Measurements from ENCODE around the gene AKT1. TPM values are rescaled to one million over a fixed set of nuclear protein-coding genes. Genes with fewer than 3 reads are reported as not detected.
"Not testable (repeated sequence)": the region's sequence is repeated elsewhere in the genome, so short reads cannot be mapped to it uniquely, and the experiment has no call there.

Gene AKT1
- polyA plus RNA-seq, 2 of the 4 experiments (the other 2 are of a cell fraction): 70.2 to 93.8 TPM

DNA sequence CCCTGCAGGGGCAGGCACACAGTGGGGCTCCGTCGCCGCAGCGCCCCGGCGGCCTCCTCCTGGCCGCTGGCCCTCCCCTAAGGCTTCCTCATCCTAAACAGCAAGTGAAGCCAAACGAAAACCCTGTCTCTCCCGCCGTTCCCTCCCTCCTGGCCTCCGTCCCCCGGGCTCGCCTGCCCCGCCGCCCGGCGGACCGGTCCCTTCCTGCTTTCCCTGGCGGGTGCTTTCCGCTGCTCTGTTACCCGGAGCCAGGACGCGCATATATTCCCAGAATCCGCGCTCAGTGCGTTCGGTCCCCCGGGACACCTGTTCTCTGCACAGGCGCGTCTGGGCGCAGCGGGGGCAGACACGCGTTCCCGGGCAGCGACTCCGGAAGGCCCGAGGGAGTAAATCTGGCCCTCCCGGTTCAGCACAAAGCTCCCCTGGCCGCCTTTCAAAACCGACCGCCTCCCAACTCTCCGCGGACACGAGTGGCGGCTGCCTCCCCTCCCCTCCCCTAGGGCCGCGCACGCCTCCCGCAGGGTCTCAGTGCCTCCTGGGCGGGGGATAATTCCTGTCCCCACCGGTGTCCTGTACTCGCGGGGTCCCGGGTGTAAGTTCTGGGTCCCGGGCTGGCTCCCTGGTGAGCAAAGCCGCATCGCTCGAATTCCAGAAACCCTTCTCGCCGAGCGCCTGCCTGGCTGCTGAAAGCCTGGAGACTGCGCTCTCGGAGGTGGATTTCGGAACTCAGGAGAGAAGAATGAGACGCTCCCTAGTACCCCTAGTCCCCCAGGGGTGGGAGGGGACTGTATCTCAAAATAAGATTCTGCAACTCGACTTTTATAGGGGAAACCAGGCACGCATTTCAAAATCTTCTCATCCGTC is 48.1 kb upstream of the AKT1 start (continued):
- TF ChIP-seq ATOH8 (CRISPR knock-in tag; IDR thresholded peaks at IDR 0.05; ENCODE audit: low read depth): no peak
- no peak for TF ChIP-seq NFE2L2 (conservative IDR thresholded peaks at IDR 0.05; ENCODE audit: low read length)

GRCh38 chr14:104843006-104843405 is 47.5 kb upstream of the AKT1 start:
- TF ChIP-seq HOXB13 (CRISPR knock-in tag; IDR thresholded peaks at IDR 0.05; ENCODE audit: low read depth) (no peak), TP53 (CRISPR knock-in tag; IDR thresholded peaks at IDR 0.05) (no peak), CHD4 (IDR thresholded peaks at IDR 0.05; ENCODE audit: borderline replicate concordance) (no peak), RNF2 (IDR thresholded peaks at IDR 0.05; ENCODE audit: borderline replicate concordance, low read depth) (no peak)
- H3K9me3 ChIP-seq: peaks cover 4% of the 10 kb centered on the region; the same call in 2 of the 3 replicates
- 35% methylated on average over 4 of the region's 13 CpGs for WGBS (ENCODE audit: missing lambda C conversion rate)
- no peak overlapping the region for H3K4me3 ChIP-seq
- no peak; a peak in 1 of 6 replicates for ATAC-seq
- 0 out of 3 replicates have a peak, but pooled peaks cover 5% of the 10 kb centered on the region for H3K4me1 ChIP-seq
- CTCF ChIA-PET: interaction anchor here (1.3 to 2.3 kb wide), 2 partner anchors 17 to 54 kb away, joined by 3 to 10 read pairs; no protein-coding TSS in a partner anchor
- no peak for FAIRE-seq
- H3K4me2 ChIP-seq: no peak overlapping the region
- no peak overlapping the region for H3K27ac ChIP-seq
- no peak for DNase-seq (ENCODE audit: low read depth in 1 of 2, low spot score in 1 of 2)
- POLR2A ChIA-PET: no interaction called here

GRCh38 chr14:104841730-104842129 is 46.2 kb upstream of the AKT1 start:
- DNase-seq (ENCODE audit: low read depth in 1 of 2, low spot score in 1 of 2) (no peak), ATAC-seq (no peak), FAIRE-seq (no peak)
- no peak for TF ChIP-seq JUN (IDR thresholded peaks at IDR 0.05)
- TF ChIP-seq JUNB (IDR thresholded peaks at IDR 0.05): no peak
- TF ChIP-seq, protein P1, sequence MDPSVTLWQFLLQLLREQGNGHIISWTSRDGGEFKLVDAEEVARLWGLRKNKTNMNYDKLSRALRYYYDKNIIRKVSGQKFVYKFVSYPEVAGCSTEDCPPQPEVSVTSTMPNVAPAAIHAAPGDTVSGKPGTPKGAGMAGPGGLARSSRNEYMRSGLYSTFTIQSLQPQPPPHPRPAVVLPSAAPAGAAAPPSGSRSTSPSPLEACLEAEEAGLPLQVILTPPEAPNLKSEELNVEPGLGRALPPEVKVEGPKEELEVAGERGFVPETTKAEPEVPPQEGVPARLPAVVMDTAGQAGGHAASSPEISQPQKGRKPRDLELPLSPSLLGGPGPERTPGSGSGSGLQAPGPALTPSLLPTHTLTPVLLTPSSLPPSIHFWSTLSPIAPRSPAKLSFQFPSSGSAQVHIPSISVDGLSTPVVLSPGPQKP (IDR thresholded peaks at IDR 0.05; ENCODE audit: low read depth, low read length): no peak
- TF ChIP-seq CBX8 (IDR thresholded peaks at IDR 0.05): no peak
- no peak for TF ChIP-seq ZC3H11A (IDR thresholded peaks at IDR 0.05)
- no peak for TF ChIP-seq EHMT2 (IDR thresholded peaks at IDR 0.05; ENCODE audit: low read depth)
- no peak for TF ChIP-seq HDAC2 (IDR thresholded peaks at IDR 0.05)
- TF ChIP-seq, protein P2, sequence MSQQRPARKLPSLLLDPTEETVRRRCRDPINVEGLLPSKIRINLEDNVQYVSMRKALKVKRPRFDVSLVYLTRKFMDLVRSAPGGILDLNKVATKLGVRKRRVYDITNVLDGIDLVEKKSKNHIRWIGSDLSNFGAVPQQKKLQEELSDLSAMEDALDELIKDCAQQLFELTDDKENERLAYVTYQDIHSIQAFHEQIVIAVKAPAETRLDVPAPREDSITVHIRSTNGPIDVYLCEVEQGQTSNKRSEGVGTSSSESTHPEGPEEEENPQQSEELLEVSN (IDR thresholded peaks at IDR 0.05; ENCODE audit: borderline replicate concordance, low read depth): no peak
- TF ChIP-seq HOXB13 (CRISPR knock-in tag; IDR thresholded peaks at IDR 0.05; ENCODE audit: low read depth): no peak
- no peak for TF ChIP-seq SMC3 (IDR thresholded peaks at IDR 0.05)
- no peak for TF ChIP-seq TFCP2L1 (CRISPR knock-in tag; IDR thresholded peaks at IDR 0.05)
- no peak for TF ChIP-seq RAD21 (conservative IDR thresholded peaks at IDR 0.05 in 1 of 2, IDR thresholded peaks at IDR 0.05 in 1 of 2)
- no peak for TF ChIP-seq BHLHE40 (IDR thresholded peaks at IDR 0.05; ENCODE audit: low read depth, low read length)
- no peak for TF ChIP-seq RFX5 (IDR thresholded peaks at IDR 0.05)
- TF ChIP-seq ZNF302 (CRISPR knock-in tag; IDR thresholded peaks at IDR 0.05): no peak
- TF ChIP-seq HEYL (CRISPR knock-in tag; IDR thresholded peaks at IDR 0.05): no peak
- ChIA-PET CTCF (interaction anchor here (1.3 to 2.3 kb wide), 2 partner anchors 15 to 55 kb away, joined by 3 to 10 read pairs; no protein-coding TSS in a partner anchor), POLR2A (no interaction called here)
- no peak overlapping the region for H3K4me3 ChIP-seq
- H3K9me3 ChIP-seq: peaks cover 4% of the 10 kb centered on the region; the same call in 2 of the 3 replicates
- 0 out of 3 replicates have a peak, but pooled peaks cover 5% of the 10 kb centered on the region for H3K4me1 ChIP-seq
- H3K4me2 ChIP-seq: no peak overlapping the region
- 29% methylated on average over 1 of the region's 1 CpG for WGBS (ENCODE audit: missing lambda C conversion rate)
- H3K27ac ChIP-seq: no peak overlapping the region

DNA sequence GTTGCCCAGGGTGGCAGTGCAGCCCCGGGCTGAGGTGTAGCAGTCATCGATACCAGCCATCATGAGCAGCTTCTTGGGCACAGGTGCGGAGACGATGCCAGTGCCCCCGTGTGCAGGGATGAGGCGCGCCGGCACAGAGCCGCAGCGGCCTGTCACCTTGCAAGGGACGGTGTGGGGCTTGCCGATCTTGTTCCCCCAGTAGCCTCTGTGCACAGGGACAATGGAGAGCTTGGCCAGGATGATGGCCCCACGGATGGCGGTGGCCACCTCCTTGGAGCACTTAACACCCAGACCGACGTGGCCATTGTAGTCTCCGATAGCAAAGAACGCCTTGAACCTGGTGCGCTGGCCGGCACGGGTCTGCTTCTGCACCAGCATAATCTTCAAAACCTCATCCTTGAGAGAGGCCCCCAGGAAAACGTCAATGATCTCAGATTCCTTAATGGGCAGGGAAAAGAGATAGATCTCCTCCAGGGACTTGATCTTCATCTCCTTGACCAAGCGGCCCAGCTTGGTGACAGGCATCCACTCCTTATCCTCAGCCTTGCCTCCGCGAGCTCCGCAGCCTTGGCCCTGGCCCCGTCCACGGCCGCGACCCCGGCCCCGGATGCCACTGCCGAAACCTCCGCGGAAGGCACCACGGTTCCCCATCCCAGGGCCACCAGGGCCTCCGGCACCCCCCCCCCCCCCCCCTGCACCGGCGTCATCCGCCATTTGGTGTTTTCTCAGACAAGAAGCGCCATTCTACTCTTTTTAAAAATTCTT is 40.8 kb upstream of the AKT1 start:
- POLR2A ChIA-PET; H3K9me3 ChIP-seq; FAIRE-seq; CTCF ChIA-PET; ATAC-seq; H3K27ac ChIP-seq; H3K4me2 ChIP-seq; H3K4me3 ChIP-seq; H3K4me1 ChIP-seq; DNase-seq (ENCODE audit: low read depth in 1 of 2, low spot score in 1 of 2): not testable (repeated sequence)
- WGBS (ENCODE audit: missing lambda C conversion rate): 88% methylated on average over 33 of the region's 41 CpGs
